ENCODE data around the gene FASTKD1.
"Not testable (repeated sequence)": the region's sequence is repeated elsewhere in the genome, so short reads cannot be mapped to it uniquely, and the experiment has no call there.

Gene FASTKD1

GRCh38 chr2:169573160-169573973 lies at the start of gene FASTKD1:
Gene FASTKD1, minus strand, starts transcription at chr2:169573865. Its CDS starts 1,836 bp downstream, at chr2:169572029.
- peak; percentile 94 for DNase-seq (ENCODE audit: low spot score)

- no peak for DNase-seq (ENCODE audit: low spot score)
Measured at GRCh38 chr2:169623235-169623634, 49.6 kb upstream of the FASTKD1 start.

GRCh38 chr2:169620509-169620908 lies 46.8 kb upstream of the FASTKD1 start:
- no peak for DNase-seq (ENCODE audit: low spot score)

- no peak for DNase-seq (ENCODE audit: low spot score)
Measured at GRCh38 chr2:169619946-169620345, 46.3 kb upstream of the FASTKD1 start.

- not testable (repeated sequence) for DNase-seq (ENCODE audit: low spot score)
Measured at GRCh38 chr2:169615982-169616381, 42.3 kb upstream of the FASTKD1 start.

- no peak for DNase-seq (ENCODE audit: low spot score)
Measured at GRCh38 chr2:169613876-169614275, 40.2 kb upstream of the FASTKD1 start.

- DNase-seq (ENCODE audit: low spot score) = no peak
Measured at GRCh38 chr2:169609264-169609663, 35.6 kb upstream of the FASTKD1 start.

- no peak for DNase-seq (ENCODE audit: low spot score)
Measured at GRCh38 chr2:169599568-169599967, 25.9 kb upstream of the FASTKD1 start.

- DNase-seq (ENCODE audit: low spot score) = no peak
Measured at GRCh38 chr2:169598982-169599381, 25.3 kb upstream of the FASTKD1 start.

GRCh38 chr2:169596546-169596945 lies 22.9 kb upstream of the FASTKD1 start:
- not testable (repeated sequence) for DNase-seq (ENCODE audit: low spot score)

- DNase-seq (ENCODE audit: low spot score) = no peak
Measured at GRCh38 chr2:169590804-169591203, 17.1 kb upstream of the FASTKD1 start.

- peak; percentile 20 for DNase-seq (ENCODE audit: low spot score)
Measured at GRCh38 chr2:169585673-169586072, 12.0 kb upstream of the FASTKD1 start.

- peak; percentile 94 for DNase-seq (ENCODE audit: low spot score)
Measured at GRCh38 chr2:169584005-169584877, 10.6 kb upstream of the FASTKD1 start, which contains the start of gene PPIG. Gene PPIG, plus strand, starts transcription at chr2:169584351. Its CDS starts 19,691 bp downstream, at chr2:169604042.

GRCh38 chr2:169583518-169583917 lies 9.9 kb upstream of the FASTKD1 start:
- no peak for DNase-seq (ENCODE audit: low spot score)

- not testable (repeated sequence) for DNase-seq (ENCODE audit: low spot score)
Measured at GRCh38 chr2:169582552-169583266, 9.0 kb upstream of the FASTKD1 start.

GRCh38 chr2:169579044-169579443 lies 5.4 kb upstream of the FASTKD1 start:
- DNase-seq (ENCODE audit: low spot score) = no peak

GRCh38 chr2:169575264-169575663 lies 1.6 kb upstream of the FASTKD1 start:
- not testable (repeated sequence) for DNase-seq (ENCODE audit: low spot score)

GRCh38 chr2:169574539-169574938 lies 874 bp upstream of the FASTKD1 start:
- not testable (repeated sequence) for DNase-seq (ENCODE audit: low spot score)

- no peak for DNase-seq (ENCODE audit: low spot score)
Measured at GRCh38 chr2:169573974-169574299, 272 bp upstream of the FASTKD1 start.

- no peak for DNase-seq (ENCODE audit: low spot score)
Measured at GRCh38 chr2:169572821-169573159, 875 bp downstream of the FASTKD1 start.

- no peak for DNase-seq (ENCODE audit: low spot score)
Measured at GRCh38 chr2:169572189-169572588, 1.5 kb downstream of the FASTKD1 start.

GRCh38 chr2:169571571-169571970 lies 2.1 kb downstream of the FASTKD1 start:
- DNase-seq (ENCODE audit: low spot score) = no peak
